HG03039 (cell line): ENCODE measurements around the gene LRP1.

Source experiments
- ATAC-seq: cut with Tn5 transposase; IDR thresholded peaks from one replicate; pipeline ENCODE4 v1.9.1; 2021; ENCODE audit warnings: mild to moderate bottlenecking, moderate library complexity; ENCODE audit not compliant: unreplicated experiment

The LRP1 gene

DNA sequence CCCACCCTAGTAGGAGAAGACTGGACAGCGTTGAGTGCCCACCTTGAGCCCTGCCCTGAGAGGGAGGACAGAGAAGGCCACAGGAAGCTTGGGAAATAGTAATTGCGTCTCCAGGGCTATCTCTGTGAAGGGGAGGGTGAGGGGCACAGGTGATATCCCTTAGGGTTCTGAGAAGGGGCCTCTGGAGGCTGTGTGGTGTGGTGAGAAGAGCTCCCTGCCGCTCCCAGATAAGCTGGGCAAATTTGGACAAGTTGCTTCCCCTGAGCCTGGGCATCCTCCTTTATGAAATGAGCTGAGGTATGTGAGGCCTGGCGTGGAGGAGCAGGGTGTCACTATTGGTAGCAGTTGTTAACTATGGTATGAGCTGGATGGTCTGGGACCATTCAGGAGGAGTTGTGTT, 42.6 kb downstream of the LRP1 start:
- ATAC-seq, result no peak

DNA sequence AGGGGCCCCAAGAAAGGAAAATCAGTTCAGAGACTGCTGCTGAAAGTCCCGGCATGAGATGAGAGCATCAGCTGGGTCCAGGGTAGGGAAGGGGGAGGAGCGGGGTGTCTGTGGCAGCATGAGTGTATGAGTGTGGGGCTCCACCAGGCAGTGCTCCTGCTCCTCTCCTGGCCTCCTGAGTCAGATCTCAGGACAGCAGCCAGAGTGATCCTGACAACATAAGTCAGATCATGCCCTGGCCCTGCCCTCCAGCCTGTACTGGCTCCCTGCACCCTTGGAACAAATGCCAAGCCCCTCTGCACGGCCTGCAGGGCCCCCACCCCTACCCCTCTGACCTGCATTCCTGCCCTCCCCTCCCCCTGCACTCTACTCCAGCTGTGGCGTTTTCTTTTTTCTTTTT, 43.4 kb downstream of the LRP1 start:
- no peak for ATAC-seq

DNA sequence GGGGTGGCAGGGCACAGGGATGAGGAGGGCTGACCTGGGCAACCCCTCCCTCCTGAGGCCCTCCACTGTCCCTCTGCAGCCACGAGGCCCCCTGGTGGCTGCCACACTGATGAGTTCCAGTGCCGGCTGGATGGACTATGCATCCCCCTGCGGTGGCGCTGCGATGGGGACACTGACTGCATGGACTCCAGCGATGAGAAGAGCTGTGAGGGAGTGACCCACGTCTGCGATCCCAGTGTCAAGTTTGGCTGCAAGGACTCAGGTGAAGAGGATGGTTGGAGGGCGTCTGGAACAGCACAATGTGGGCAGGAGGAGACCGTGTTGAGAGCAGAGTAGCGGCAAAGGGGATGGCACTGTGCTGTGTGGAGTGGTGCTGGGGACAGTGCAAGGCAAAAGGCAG, 44.8 kb downstream of the LRP1 start:
- ATAC-seq, result no peak

DNA sequence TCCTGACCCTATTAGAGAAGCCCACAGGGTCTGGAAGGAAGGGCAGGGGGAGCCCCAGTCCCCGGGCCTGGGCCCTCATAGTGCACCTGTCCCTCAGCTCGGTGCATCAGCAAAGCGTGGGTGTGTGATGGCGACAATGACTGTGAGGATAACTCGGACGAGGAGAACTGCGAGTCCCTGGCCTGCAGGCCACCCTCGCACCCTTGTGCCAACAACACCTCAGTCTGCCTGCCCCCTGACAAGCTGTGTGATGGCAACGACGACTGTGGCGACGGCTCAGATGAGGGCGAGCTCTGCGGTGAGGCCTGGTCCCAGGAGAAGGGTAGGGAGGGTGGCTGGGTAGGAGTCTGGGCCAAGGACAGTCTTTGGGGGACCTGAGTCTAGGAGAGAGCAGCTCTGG, 45.4 kb downstream of the LRP1 start:
- no peak for ATAC-seq

DNA sequence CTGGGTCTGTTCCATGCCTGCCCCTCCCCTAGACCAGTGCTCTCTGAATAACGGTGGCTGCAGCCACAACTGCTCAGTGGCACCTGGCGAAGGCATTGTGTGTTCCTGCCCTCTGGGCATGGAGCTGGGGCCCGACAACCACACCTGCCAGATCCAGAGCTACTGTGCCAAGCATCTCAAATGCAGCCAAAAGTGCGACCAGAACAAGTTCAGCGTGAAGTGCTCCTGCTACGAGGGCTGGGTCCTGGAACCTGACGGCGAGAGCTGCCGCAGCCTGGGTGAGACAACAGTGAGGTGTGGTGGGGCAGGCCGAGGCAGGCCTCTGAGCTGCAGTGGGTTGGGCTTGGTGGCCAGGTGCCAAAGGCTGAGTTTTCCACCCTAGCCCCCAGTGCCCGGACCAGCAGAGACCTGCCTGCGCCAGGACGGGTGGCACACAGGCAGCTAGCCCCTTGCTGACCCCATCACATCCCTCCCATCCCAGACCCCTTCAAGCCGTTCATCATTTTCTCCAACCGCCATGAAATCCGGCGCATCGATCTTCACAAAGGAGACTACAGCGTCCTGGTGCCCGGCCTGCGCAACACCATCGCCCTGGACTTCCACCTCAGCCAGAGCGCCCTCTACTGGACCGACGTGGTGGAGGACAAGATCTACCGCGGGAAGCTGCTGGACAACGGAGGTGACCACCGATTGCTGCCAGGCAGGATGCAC, 47.3 kb downstream of the LRP1 start:
- ATAC-seq, result no peak

GRCh38 chr12:57176139-57176477, 47.8 kb downstream of the LRP1 start:
- ATAC-seq, result no peak

DNA sequence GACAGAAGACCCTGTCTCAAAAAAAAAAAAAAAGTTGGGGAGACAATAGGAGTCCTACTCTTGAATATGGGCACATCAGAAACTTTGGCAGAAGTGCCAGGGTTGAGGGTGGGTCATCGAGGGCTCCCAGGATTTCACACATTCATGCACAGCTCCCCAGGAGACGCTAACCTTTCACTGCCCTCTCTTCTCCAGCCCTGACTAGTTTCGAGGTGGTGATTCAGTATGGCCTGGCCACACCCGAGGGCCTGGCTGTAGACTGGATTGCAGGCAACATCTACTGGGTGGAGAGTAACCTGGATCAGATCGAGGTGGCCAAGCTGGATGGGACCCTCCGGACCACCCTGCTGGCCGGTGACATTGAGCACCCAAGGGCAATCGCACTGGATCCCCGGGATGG, 48.6 kb downstream of the LRP1 start:
- no peak for ATAC-seq

GRCh38 chr12:57177354-57177753, 49.1 kb downstream of the LRP1 start:
- no peak for ATAC-seq

DNA sequence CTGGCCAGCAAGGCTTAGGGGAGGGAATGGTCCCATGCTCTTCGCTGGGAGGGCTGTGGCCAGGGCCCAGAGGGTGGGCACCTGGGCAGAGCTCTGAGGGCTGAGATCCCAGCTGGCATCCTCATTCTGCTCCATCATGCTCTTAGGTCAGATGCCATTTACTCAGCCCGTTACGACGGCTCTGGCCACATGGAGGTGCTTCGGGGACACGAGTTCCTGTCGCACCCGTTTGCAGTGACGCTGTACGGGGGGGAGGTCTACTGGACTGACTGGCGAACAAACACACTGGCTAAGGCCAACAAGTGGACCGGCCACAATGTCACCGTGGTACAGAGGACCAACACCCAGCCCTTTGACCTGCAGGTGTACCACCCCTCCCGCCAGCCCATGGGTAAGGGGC, 49.9 kb downstream of the LRP1 start:
- ATAC-seq, result no peak

DNA sequence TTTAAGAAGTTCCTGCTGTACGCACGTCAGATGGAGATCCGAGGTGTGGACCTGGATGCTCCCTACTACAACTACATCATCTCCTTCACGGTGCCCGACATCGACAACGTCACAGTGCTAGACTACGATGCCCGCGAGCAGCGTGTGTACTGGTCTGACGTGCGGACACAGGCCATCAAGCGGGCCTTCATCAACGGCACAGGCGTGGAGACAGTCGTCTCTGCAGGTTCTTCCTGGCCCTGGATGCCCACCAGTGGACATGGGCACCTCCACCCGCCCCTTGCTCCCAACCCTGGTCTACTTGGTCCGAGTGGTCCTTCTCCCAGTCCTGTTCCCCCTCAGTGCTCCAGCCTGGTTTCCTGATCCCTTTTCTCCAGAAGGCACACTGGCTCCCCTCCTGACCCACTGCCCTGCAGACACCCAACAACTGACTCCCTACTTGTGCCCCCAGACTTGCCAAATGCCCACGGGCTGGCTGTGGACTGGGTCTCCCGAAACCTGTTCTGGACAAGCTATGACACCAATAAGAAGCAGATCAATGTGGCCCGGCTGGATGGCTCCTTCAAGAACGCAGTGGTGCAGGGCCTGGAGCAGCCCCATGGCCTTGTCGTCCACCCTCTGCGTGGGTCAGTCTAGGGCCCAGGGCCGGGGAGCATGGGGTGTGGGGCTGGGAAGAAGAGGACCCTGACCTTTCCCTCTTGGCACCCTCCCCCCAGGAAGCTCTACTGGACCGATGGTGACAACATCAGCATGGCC, 51.2 kb downstream of the LRP1 start:
- ATAC-seq, result no peak

GRCh38 chr12:57180321-57180989, 52.2 kb downstream of the LRP1 start:
- no peak for ATAC-seq

DNA sequence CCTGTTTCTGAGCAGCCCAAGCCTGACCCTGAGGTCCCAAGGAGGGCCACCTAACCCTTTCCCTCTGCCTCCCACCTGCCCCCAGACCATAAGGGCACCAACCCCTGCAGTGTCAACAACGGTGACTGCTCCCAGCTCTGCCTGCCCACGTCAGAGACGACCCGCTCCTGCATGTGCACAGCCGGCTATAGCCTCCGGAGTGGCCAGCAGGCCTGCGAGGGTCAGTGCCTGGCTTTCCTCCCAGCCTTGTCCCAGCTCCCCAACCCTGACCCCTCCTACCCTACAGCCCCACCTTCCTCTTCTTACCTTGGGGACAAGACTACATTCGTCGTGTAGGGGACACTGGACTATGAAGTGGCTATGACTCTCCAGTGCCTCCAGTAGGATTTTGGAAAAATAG, 52.8 kb downstream of the LRP1 start:
- no peak for ATAC-seq

- no peak for ATAC-seq
Measured at GRCh38 chr12:57181561-57182155, 53.4 kb downstream of the LRP1 start.

DNA sequence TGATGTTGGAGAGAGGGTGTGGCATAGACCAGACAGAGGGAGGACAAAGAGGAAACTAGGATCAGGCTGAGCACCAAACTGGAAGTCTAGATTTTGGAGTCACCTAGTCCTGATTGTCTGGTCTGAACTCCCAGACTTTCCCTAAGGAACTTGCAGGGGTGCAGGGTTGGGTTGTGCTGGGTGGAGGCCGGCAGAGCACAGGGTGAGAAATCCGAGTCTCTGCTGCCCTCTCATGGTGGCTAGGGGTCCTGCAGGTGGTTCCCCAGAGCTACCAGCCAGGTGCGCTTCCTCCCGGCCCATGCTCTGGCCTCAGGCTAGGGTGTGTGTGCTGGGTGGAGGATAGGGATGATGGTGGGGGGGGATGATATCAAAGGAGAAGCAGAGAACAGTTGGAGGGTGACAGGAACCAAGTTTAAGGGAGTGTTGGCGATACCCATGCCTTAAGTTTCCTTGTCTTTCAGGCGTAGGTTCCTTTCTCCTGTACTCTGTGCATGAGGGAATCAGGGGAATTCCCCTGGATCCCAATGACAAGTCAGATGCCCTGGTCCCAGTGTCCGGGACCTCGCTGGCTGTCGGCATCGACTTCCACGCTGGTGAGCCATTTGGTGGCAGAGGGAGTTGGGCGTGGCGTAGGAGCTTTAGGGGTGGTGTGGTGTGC, 54.8 kb downstream of the LRP1 start:
- ATAC-seq, result peak; percentile 79

GRCh38 chr12:57183939-57184725, 55.8 kb downstream of the LRP1 start:
- ATAC-seq, result no peak

DNA sequence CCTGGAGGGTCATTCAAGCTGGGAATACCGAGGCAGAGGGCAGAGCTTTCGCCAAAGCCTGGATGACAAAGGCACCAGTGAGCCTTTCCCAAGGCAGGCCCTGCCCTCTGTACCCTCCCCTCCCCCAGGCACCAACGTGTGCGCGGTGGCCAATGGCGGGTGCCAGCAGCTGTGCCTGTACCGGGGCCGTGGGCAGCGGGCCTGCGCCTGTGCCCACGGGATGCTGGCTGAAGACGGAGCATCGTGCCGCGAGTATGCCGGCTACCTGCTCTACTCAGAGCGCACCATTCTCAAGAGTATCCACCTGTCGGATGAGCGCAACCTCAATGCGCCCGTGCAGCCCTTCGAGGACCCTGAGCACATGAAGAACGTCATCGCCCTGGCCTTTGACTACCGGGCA, 57.1 kb downstream of the LRP1 start:
- no peak for ATAC-seq

GRCh38 chr12:57185906-57186508, 57.7 kb downstream of the LRP1 start:
- ATAC-seq, result no peak

DNA sequence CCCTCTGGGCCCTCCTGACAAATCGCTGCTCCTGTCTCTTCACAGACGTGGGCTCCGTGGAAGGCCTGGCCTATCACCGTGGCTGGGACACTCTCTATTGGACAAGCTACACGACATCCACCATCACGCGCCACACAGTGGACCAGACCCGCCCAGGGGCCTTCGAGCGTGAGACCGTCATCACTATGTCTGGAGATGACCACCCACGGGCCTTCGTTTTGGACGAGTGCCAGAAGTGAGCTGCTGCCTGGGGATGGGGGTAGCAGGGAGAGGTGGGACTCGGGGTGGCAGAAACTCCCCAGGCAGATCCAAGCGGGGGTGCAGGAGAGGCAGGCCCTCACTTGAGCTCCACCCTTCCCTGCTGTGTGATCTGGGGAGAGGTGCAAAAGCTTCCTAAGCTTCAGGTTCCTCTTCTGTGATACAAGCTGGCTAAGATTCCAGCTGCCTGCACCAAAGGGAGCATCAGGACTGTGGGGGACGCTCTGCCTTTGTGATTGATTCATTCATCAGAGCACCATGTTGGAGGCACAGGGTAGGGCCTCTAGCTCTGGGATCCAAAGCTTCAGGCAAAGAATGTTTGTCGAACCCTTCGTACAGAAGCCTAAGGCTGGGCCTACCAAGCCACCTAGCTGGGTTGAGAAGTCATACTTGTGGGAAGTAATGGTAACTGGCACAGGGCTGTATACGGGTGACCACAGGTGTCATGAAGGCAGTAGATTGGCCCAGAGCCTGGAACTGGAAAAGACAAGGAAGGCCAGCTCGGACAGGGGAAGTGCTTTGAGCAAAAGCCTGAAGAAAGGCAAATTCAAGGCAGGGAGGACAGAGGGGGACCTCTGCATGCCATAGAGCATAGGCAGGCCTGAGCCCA, 59.2 kb downstream of the LRP1 start:
- no peak for ATAC-seq

DNA sequence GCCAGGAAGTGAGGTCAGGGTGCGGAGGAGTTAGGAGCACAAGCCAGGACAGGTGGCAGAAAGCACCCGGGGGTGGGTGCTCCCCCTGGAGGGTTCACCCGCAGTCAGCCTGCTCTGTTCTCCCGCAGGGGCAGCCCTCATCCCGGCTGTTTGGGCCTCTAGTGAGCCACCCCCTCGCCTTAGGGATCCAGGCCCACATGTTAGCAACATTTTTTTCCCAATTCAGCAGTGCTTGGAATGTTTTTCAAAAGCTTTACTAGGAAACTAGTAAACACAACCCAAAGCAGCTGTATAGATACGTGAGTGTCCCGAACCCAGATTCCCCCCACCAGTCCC, 59.8 kb downstream of the LRP1 start:
- ATAC-seq, result no peak
